RPMI8226 (cell line): Measurements from ENCODE around the gene ZNF518A.

Source experiments
- DNase-seq: peaks from one replicate; pipeline ENCODE4 v3.0.0-alpha.2; 2015

ZNF518A gene

DNA sequence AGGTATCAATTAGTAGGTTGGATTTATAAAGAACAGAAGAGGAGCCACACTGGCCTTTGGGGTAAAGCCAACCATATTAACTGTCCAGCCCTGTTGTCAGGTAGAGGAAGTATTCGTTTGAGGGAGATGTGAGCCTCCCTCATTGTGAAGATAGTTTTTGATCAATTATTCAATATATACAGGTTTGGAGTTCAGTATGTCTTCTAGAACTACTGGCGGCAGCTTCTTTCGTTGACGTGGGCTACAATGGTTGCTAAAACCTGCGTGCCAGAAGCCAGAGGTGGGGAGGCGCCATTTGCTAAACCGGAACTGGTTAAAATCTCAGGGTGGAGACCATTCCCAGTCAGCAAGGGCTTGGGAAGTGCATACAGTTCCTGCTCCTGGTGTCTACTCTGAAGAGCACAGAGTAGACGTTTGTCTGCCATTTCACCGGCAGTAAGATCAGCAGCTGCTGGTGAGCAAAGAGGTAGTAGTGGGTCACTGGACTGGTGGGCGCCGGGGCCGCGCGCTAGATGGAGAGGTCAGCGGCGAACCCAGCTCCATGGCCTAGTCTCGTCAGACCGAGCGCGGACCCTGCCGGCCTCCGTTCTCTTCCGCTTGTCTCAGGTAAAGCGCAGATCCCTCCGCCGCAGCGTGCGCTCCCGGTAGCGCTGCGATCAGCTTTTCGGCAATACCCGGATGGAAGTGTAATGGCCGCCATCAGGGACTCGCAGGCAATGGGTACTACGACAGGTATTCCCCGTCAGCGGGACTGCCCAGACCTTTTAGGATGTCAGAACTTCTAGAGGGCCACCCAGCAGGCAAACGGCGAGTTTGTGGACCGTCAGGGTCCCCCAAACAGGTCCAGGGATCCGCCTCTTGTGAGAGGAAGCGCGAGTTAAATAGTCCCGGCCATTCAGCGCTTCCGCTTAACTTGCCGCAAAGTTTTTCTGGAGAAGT lies at the start of gene ZNF518A:
TSS of gene ZNF518A (plus strand) at position 911 of the 939 bp plus-strand sequence. CDS start 26,026 bp downstream, outside the sequence.
- peak; percentile 95 for DNase-seq

DNA sequence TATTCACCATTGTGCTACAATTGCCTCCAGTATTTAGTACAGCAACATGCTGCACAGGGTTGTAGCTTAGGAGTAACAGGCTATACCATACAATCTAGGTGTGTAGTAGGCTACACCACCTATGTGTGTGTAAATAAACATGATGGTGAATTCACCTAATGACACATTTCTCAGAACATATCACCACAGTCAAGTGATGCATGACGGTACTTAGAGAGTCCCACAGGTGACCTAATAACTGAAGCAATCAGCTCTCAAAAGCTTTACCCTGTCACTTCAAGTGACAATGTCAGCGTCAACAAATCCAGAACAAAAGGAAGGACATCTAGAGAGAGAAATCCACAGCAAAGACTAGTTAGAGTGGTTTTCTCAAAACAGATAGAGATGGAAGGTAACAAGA lies 47.9 kb upstream of the ZNF518A start:
- DNase-seq: no peak

DNA sequence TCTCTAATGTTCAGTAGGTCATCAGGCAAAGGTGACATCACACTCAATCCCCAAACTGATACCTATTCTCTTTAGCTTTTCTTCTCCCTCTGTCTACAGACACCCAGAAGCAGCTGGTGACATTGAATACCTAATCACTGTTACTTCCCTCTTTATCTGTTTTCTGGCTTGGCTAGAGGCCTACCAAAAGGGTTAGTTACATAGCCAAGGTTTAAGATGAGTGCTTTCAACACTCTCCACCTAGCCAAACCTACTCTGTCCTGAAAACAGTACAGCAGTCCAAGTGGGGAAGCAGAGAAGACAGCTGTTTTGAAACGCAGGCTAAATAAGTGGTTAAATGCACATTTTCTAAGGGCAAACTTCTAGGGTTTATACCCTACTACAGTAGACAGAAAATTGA lies 47.3 kb upstream of the ZNF518A start:
- no peak for DNase-seq

GRCh38 chr10:96089116-96089515 lies 41.0 kb upstream of the ZNF518A start:
- no peak for DNase-seq

DNA sequence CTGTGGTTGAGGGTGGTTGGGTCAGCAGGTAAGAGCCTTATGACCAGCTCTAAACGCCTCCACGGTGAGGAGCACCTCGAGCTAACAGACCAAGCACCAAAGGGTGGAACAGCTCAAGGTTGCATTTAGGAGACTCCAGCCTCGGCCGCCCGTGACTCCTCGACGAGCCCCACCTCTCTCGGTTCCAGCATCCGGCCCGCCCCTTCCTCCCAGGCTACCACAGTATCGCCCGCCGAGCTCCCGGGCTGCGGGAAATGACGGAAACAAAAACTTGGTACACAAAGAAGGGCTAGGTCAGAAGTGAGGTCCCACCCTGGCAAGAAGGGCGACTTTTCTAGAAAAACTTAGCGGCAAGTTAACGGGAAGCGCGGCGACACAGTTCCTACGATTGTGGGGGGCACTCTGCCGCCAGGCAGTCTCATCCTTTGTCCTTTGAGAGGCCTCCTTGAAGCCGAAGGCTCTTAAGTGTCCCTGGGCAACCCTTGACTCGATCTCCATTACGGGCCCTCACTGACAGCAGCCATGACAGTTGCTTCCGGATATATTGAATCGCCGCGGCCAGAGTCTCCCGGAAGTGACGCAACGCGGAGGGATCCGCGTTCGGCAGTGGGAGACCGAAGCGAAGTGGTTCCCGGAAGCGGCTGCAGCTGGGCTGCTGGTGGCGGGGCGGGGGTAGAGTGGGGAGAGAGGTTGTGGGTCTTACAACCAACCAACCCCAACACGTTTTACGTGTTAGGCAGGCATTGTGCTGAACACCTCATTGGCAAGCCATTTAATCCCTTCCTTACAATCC lies 40.2 kb upstream of the ZNF518A start:
- peak; percentile 93 for DNase-seq

- no peak for DNase-seq
Observed at GRCh38 chr10:96090463-96090800, 39.7 kb upstream of the ZNF518A start.

GRCh38 chr10:96092999-96093767 lies 36.9 kb upstream of the ZNF518A start:
- no peak for DNase-seq

- no peak for DNase-seq
Observed at GRCh38 chr10:96093948-96094347, 36.1 kb upstream of the ZNF518A start.

DNA sequence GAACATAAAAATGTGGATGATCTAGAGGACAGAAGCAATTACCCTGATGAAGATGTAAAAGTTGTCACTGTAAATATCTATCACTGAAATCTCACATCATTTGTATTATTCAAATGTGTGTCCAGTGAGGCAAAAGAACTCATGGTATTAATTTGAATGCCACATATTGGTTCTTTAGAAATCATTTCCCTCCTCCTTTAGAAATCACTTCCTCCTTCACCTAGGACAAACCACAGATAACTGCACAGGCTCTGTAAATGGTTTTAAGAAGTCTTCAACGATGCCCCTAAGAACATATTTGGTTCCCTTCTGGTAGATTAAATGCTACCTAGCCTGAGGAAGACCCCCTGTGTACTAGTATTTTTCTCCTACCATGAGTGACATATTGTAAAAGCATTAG lies 33.1 kb upstream of the ZNF518A start:
- DNase-seq: no peak

GRCh38 chr10:96097865-96098264 lies 32.2 kb upstream of the ZNF518A start:
- DNase-seq: no peak

- no peak for DNase-seq
Observed at GRCh38 chr10:96107623-96108038, 22.5 kb upstream of the ZNF518A start.

DNA sequence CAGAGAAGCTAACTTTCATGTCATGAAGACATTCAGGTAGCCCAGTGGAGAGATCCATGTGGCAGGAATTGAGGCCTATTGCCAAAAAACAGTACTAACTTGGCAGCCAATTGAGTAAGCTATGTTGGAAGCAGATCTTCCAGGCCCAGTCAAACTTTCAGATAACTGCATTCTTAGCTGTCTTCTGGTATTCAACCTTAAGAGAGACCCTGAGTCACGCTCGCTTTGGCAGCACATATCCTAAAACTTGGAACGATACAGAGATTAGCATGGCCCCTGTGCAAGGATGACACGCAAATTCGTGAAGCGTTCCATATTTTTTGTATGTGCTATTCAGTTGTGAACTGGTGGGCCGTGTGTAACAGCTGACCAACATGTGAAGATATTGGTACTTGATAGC lies 17.6 kb upstream of the ZNF518A start:
- DNase-seq: no peak

DNA sequence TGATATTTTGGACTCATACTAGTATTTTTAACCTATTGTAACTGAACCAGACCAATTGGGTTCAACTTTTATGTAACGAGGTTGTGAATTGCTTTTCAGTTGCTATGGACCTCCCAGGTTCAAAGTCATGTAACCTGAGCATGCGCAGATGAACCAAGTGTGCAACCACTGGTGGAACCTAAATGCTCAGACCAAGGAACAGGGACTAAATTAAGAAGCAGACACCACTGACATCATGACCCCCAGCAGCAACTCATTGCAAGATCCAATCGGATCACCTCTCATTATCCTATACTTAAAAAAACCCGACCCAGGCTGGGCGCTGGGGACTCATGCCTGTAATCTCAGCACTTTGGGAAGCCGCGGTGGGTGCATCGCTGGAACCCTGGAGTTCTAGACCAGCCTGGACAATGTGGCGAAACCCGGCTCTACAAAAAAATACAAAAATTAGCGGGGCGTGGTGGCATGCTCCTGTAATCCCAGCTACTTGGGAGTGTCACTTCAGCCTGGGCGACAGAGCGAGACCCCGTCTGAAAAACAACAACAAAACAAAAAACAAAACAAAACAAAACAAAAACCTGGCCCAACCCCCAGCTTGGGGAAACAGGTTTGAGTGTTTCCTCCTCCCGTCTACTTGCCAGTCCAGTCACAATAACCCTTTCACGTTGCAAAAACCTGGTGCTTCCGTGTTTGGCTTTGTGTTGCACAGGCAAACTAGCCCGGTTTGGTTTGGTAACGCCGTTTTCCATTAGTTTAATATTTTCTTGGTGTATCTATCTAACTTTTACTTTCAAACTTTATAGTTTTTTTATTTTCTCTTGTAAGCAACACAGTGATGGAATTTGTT lies 11.3 kb upstream of the ZNF518A start:
- DNase-seq: no peak

DNA sequence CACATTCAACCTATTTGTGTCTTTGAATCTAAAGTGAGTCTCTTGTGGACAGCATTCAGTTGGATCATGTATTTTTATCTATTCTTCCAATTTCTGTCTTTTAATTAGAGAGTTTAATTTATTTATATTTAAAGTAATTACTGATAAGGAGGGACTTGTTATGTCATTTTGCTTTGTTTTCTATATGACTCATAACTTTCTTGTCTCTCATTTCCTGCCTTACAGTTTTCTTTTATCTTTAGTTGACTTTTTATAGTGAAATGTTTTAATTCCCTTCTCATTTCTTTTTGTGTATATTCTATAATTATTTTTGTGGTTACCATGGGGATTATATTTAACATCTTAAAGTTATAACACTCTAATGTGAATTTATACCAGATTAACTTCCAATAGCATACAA lies 7.3 kb upstream of the ZNF518A start:
- DNase-seq: no peak

- DNase-seq: peak; percentile 75
Observed at GRCh38 chr10:96124230-96125141, 5.6 kb upstream of the ZNF518A start.

DNA sequence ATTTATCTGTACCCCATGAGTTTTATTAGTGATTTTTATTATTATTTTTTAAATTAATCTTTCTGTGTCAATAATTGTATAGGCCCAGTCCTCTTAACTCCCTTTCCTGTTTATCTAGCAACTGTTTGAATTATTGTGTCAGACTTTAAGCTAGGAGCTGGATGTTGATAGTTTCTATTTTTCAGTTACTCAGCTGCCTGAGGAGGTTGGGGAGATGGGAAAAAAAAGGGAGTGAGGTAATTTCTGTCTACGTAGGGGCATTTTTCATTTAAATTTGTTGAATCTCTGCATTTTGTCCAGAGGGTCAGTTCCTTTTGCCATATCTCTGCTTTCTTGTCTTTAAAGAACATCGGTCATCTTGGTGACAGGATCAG lies 5.0 kb upstream of the ZNF518A start:
- DNase-seq: no peak

- DNase-seq: peak; percentile 84
Observed at GRCh38 chr10:96130326-96130995, 364 bp downstream of the ZNF518A start.

DNA sequence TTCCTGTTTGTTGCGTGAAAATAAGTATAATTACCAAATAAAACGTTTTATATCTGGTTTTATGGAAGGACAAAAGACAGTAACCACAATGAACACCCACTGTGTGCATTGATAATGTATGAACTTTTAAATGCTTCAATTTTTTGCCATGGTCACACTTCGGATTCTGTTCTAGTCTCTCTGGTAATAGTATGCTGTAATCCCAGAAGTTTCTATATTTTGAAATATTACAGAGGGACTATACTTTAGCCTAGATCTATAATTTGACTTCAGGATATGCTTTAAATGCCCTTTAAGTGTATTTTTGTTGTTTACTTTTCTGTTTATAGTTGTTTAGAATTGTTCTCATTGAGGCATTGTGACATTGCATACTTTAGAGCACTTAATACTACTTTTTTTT lies 1.5 kb downstream of the ZNF518A start:
- DNase-seq: no peak

DNA sequence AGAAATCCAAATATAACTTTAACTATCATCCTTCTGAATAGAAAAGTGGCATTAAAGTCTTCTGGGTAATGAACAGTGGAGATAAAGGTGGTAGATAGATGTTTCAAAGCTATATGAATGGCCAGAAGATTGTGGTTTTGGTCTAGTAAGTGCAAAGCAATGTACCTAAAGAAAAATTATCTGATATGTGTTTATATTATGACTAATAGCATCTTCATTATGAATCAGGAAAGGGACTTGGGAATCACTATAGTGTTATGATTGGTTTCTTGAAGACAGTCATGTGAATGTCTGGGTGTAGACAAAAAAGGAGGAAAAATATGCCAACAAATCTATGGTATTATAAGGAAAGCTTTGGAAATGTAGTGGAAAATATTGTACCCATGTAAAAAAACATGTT lies 3.0 kb downstream of the ZNF518A start:
- DNase-seq: no peak

DNA sequence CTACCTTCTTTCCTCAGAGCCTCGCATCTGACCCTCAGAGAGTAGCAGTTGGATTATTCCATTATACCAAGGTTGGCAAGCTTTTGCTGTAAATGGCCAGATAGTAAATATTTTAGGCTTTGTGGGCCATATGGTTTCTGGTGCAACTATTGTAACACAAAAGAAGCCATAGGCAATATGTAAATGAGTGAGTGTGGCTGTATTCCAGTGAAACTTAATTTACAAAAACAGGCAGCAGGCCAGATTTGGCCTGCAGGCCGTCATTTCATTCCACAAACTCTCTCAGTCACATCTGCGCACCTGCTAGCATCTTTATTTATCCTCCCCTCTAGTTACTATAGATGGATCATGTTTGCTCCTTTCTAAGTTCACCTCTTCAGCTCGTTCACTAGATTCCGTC lies 6.7 kb downstream of the ZNF518A start:
- DNase-seq: no peak

GRCh38 chr10:96137567-96137966 lies 7.5 kb downstream of the ZNF518A start:
- DNase-seq: no peak
